ENCODE data around the gene SCEL. TPM values are rescaled to one million over a fixed set of nuclear protein-coding genes. Genes with fewer than 3 reads are reported as not detected.

SCEL gene
- total and polyA plus RNA-seq, 2 of the 8 experiments (the other 6 are each of a cell fraction or from before 2014, with no cell fraction given) = not detected

DNA sequence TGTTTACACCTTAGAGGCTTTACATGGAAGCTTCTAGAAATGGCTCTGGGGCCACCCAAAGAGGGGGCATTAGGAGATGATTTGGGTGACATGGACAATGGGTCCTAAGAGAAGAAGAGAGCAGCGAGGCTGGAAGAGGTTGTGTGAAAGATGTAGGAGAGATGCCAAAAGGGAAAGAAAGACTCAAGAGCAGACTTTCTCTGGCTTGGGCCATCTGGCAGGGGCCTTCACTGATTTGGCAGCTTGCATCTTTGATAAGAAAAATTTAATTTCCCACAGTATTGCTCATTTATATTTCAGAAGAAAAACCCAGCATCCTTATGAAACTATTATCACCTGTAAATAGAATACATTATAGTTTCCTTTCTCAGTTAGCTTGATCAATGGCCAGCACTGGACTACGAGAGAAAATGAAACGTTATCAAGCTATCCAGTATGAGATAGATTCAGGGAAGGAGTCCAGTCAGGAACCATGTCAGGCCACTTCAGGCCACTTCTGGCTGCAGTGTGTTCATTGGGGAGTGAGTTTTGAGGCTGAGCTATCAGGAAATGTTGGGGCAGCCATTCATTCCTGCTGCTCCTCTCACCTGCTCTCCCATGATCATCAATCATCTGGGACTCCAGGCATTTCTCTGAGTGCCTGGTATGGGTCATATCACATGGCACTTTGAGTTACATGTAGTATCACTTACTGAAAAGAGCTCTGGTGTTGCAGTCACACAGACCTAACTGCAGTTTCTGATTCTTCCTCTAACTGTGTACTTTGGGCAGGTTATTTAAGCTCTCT lies 10.3 kb downstream of the SCEL start (continued):
- no peak for TF ChIP-seq BCL11A (IDR thresholded peaks at IDR 0.05; ENCODE audit: low read depth in 2 of 2, low read length in 2 of 2)
- TF ChIP-seq, protein P1, sequence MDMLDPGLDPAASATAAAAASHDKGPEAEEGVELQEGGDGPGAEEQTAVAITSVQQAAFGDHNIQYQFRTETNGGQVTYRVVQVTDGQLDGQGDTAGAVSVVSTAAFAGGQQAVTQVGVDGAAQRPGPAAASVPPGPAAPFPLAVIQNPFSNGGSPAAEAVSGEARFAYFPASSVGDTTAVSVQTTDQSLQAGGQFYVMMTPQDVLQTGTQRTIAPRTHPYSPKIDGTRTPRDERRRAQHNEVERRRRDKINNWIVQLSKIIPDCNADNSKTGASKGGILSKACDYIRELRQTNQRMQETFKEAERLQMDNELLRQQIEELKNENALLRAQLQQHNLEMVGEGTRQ (IDR thresholded peaks at IDR 0.05; ENCODE audit: low read length) = no peak
- no peak for TF ChIP-seq SP2 (IDR thresholded peaks at IDR 0.05; ENCODE audit: low read length)
- no peak for TF ChIP-seq RFX5 (IDR thresholded peaks at IDR 0.05; ENCODE audit: borderline replicate concordance, low read depth, low read length)
- no peak for TF ChIP-seq FOSL1 (IDR thresholded peaks at IDR 0.05; ENCODE audit: insufficient read depth, low read depth, low read length)
